Heart right ventricle (tissue), 16 donors: ENCODE data around the gene KLHL29. TPM values are rescaled to one million over a fixed set of nuclear protein-coding genes. Genes with fewer than 3 reads are reported as not detected.

Experiments used
- ATAC-seq, 8 donors: fragments of 200-7000 bp; cut with Tn5 transposase; one replicate each; pipeline ENCODE4 v1.9.1; 2020; ENCODE audit warnings: mild to moderate bottlenecking in 8 of 8, moderate library complexity in 8 of 8, moderate number of reproducible peaks in 1 of 8
- DNase-seq, 2 donors: peaks; one replicate each; pipeline ENCODE4 v3.0.0-alpha.2; 2020
- H3K27ac ChIP-seq, 10 donors: fragments of 200-600 bp; sonication (generic) in 2 of 10; one replicate each; pipeline versions ENCODE4 v1.5.0 to v1.8.0; 2020 to 2022; ENCODE audit warnings: mild to moderate bottlenecking in 3 of 10
- H3K27me3 ChIP-seq, 7 donors: fragments of 200-600 bp; one replicate each; pipeline ENCODE4 v1.8.0; 2021 to 2022; ENCODE audit warnings: mild to moderate bottlenecking in 2 of 7
- H3K36me3 ChIP-seq, 9 donors: fragments of 200-600 bp; sonication (generic) in 1 of 9; one replicate each; pipeline versions ENCODE4 v1.5.0 to v1.8.0; 2020 to 2022; ENCODE audit warnings: mild to moderate bottlenecking in 2 of 9
- H3K4me1 ChIP-seq, 9 donors: fragments of 200-600 bp; sonication (generic) in 1 of 9; one replicate each; pipeline versions ENCODE4 v1.5.0 to v1.8.0; 2020 to 2022; ENCODE audit warnings: mild to moderate bottlenecking in 4 of 9
- H3K4me3 ChIP-seq, 10 donors: fragments of 200-600 bp; sonication (generic) in 2 of 10; one replicate each; pipeline versions ENCODE4 v1.5.0 to v1.8.0; 2020 to 2022; ENCODE audit warnings: mild to moderate bottlenecking in 7 of 10, moderate library complexity in 2 of 10
- H3K9me3 ChIP-seq, 11 donors: fragments of 200-600 bp in 10 of 11; sonication (generic) in 2 of 11; one replicate each; pipeline versions ENCODE4 v1.5.0 to v1.8.0; 2013 to 2022; ENCODE audit warnings: mild to moderate bottlenecking in 2 of 11, control low read depth in 1 of 11, moderate library complexity in 1 of 11
- WGBS, 2 donors: extraction: QIAGEN DNeasy Blood & Tissue Kit; methylation state at CpG; one replicate each; pipeline ENCODE4 v1.1.7; 2013; ENCODE audit warnings: inconsistent platforms in 1 of 2; 5-methylcytosine and 5-hydroxymethylcytosine counted together
- intact Hi-C, 10 donors: fragments of 100-400 bp; cut with DNase I; formaldehyde crosslinking; loops; one replicate each; pipeline versions ENCODE4 v1.11.1 to v1.14.2; 2022
- polyA plus RNA-seq, 2 donors: library from polyadenylated mRNA; stranded (reverse); fragments of 200-250 nt; gene quantifications; one replicate each; pipeline ENCODE4 v1.2.3, GENCODE V29; 2013
- total RNA-seq, 10 donors: library from RNA; stranded (reverse); fragmentation: NEBNext Ultra II Directional in 3 of 10; extraction: Animal tissue kit (Norgen Biotek cat#: 25700) in 3 of 10; gene quantifications; one replicate each; pipeline versions ENCODE4 v1.2.1 to v1.2.4, GENCODE V29; 2021 to 2023
- TF ChIP-seq, protein P1 (sequence below), 9 donors: fragments of 200-600 bp; sonication (generic) in 2 of 9; IDR thresholded peaks; one replicate each; pipeline versions ENCODE4 v1.5.0 to v1.8.0; 2021 to 2022; ENCODE audit warnings: antibody characterized with exemption in 9 of 9, mild to moderate bottlenecking in 5 of 9, moderate library complexity in 1 of 9
- donor health status: Arrhythmogenic right ventricular cardiomyopathy.
- donor health status: ischemic (EF 13 %, LVEDD 7.1; RV severe dilation, severe dysfunction).
- donor health status: healthy with polysubstance abuse.
- donor health status: DM: no; HTN: yes; CAD: no.
- donor health status: DM: no; HTN: no; CAD: no.
- donor health status: ischemic (EF 25% LVEDD 6.9; RV normal size, moderate dysfunction).
- donor health status: ischemic (EF 25% LVEDD 5.7; RV mildly dilated, moderate dysfunction).
- donor health status: healthy.
- donor health status: DM: yes; HTN: yes; CAD: no.
- donor health status: Ischemic cardiomyopathy.
- donor health status: ischemic (EF 35%, LVEDD 5.7; RV mildly dilated, moderate dysfunction).
- donor health status: nonischemic (EF 11% LVEDD 7.7; RV severe dilation, severe dysfunction).
- donor health status: DM: yes; HTN: yes; CAD: no.
- donor health status: PGD.
- donor health status: ischemic (EF 29% LVEDD 5.4; RV normal size, mild dysfunction).
- donor health status: nonischemic (EF 23%, LVEDD 6.1; RV moderate dilation, normal function).

The KLHL29 gene
- total and polyA plus RNA-seq, 12 donors = 0.71 to 1.5 (median 1.0) TPM

DNA sequence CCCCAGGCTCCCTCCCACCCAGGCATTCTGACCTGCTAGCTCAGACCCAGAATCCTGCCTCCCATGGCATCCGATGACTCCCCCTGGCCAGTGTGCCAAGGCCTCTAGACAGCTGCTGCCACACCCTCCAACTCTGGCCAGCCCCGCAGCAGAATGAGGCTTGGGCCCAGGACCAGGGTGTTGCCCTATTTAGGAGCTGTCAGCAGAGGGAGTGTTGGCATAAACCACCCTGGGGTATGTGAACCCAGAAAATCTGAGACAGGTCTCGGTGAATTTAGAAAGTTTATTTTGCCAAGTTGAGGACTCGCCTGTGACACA lies 134.3 kb downstream of the KLHL29 start:
- DNase-seq (no peak), ATAC-seq (peak in 1 of 8 donors; percentile 35)
- intact Hi-C loops = no loop called here
- Histone ChIP-seq H3K36me3 (no peaks in the 10 kb centered on the region), H3K4me3 (no peak overlapping the region), H3K4me1 (peaks cover 0 to 19% (median 8%) of the 10 kb centered on the region in 9 donors), H3K27ac (no peak overlapping the region), H3K9me3 (no peaks in the 10 kb centered on the region), H3K27me3 (peaks cover 0 to 5% (median 0%) of the 10 kb centered on the region in 7 donors)
- TF ChIP-seq, protein P1, sequence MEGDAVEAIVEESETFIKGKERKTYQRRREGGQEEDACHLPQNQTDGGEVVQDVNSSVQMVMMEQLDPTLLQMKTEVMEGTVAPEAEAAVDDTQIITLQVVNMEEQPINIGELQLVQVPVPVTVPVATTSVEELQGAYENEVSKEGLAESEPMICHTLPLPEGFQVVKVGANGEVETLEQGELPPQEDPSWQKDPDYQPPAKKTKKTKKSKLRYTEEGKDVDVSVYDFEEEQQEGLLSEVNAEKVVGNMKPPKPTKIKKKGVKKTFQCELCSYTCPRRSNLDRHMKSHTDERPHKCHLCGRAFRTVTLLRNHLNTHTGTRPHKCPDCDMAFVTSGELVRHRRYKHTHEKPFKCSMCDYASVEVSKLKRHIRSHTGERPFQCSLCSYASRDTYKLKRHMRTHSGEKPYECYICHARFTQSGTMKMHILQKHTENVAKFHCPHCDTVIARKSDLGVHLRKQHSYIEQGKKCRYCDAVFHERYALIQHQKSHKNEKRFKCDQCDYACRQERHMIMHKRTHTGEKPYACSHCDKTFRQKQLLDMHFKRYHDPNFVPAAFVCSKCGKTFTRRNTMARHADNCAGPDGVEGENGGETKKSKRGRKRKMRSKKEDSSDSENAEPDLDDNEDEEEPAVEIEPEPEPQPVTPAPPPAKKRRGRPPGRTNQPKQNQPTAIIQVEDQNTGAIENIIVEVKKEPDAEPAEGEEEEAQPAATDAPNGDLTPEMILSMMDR (IDR thresholded peaks at IDR 0.05) = peak in 1 of 9 donors; percentile 13
- WGBS, 2 donors = 85% methylated on average over 4 of the region's 4 CpGs

DNA sequence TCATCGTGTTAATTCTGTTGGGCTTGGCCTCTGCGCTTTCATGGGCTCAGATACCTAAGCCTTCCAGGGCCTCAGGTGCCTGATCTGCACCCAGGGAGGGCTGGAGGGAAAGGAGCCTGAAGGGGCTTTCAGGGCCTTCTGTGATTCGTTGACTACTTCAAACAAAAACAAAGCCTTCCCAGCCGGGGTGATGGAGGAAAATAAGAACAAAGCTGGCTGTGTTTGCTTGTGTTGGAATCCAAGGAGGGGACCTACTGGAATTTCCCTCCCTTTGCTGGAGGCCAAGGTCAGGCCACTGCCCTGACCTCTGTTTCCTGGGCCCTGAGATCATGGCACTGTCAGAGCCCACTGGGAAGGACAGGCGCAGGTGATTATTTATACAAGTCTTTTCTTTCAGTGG lies 135.3 kb downstream of the KLHL29 start:
- no peak overlapping the region for H3K27ac ChIP-seq
- H3K4me1 ChIP-seq = peaks cover 0 to 28% (median 10%) of the 10 kb centered on the region in 9 donors
- WGBS, 2 donors = 78 to 79% methylated on average over 5 of the region's 5 CpGs
- H3K27me3 ChIP-seq = peaks cover 0 to 5% (median 0%) of the 10 kb centered on the region in 7 donors
- no peaks in the 10 kb centered on the region for H3K9me3 ChIP-seq
- no peak overlapping the region for H3K4me3 ChIP-seq
- DNase-seq = no peak
- TF ChIP-seq, protein P1 (IDR thresholded peaks at IDR 0.05) = no peak
- ATAC-seq = no peak
- intact Hi-C loops = no loop called here
- H3K36me3 ChIP-seq = no peaks in the 10 kb centered on the region

DNA sequence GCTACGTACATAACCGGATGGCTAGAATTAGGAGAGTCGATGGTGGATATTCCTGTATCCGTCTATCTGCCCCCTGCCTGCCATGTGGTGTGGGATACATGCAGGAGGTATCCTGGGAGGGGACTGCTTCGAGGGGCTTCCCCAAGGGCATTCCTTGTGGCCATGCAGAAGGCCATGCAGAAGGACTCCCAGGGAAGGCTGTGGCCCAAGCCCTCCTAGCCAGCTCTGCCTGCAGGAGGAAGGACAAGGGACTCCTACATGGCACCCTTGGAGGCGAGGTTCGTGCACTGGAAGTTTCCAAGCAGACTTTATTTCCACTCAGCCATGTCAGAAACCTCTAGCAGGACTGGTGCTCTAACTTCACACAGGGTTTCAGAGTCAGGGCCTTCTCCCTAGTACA lies 136.1 kb downstream of the KLHL29 start:
- WGBS, 2 donors = 88 to 92% methylated on average over 7 of the region's 7 CpGs
- TF ChIP-seq, protein P1 (IDR thresholded peaks at IDR 0.05) = no peak
- Histone ChIP-seq H3K9me3 (no peaks in the 10 kb centered on the region), H3K4me3 (no peak overlapping the region), H3K27ac (no peak overlapping the region), H3K27me3 (peaks cover 0 to 5% (median 0%) of the 10 kb centered on the region in 7 donors), H3K4me1 (peaks cover 0 to 28% (median 10%) of the 10 kb centered on the region in 9 donors), H3K36me3 (no peaks in the 10 kb centered on the region)
- DNase-seq (no peak), ATAC-seq (no peak)
- intact Hi-C loops = no loop called here

DNA sequence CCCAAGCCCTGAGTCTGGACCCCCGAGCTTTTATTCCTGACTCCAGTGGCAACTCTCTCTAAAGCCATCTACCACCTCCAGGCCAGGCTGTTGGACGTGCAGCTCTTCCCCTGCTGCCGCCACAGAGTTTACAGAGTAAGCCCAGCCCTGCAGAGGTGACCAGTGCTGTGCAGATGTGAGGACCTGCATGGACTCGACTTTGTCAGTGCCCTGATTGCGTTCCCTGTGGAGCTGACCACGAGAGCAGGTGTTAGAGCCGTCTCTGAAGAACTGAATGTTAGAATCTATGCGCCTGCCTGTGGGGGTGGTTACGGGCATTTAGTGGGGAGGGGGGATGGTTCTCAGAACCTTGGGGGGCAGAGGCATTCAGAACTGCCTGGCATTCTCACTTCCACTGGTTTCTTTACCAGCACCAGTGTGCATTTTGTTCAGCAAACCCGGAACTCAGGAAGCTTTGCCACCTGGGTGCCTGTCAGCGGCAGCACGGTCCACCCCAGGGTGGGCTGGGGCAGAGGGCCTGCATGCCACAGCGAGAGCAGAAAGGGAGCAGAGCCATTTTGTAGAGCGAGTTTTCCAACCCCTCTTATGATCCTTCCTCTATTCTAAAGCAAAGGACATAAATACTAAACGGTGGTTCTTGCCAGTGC lies 137.9 kb downstream of the KLHL29 start:
- no peaks in the 10 kb centered on the region for H3K9me3 ChIP-seq
- no peak overlapping the region for H3K4me3 ChIP-seq
- peaks cover 0 to 28% (median 10%) of the 10 kb centered on the region in 9 donors for H3K4me1 ChIP-seq
- TF ChIP-seq, protein P1 (IDR thresholded peaks at IDR 0.05) = no peak
- ATAC-seq = no peak
- 85 to 87% methylated on average over 15 of the region's 15 CpGs for WGBS, 2 donors
- no peak for DNase-seq
- H3K27ac ChIP-seq = no peak overlapping the region
- intact Hi-C loops = no loop called here
- H3K27me3 ChIP-seq = peaks cover 0 to 6% (median 0%) of the 10 kb centered on the region in 7 donors
- no peaks in the 10 kb centered on the region for H3K36me3 ChIP-seq
